MCF 10A (cell line): ENCODE results near the gene MORC3. TPM values are rescaled to one million over a fixed set of nuclear protein-coding genes. Genes with fewer than 3 reads are reported as not detected.
"Not testable (repeated sequence)": the region's sequence is repeated elsewhere in the genome, so short reads cannot be mapped to it uniquely, and the experiment has no call there.

Experiments
- BruUV-seq: library from RNA; stranded (reverse); fragments of 400-500 nt; replicated peaks from 2 replicates; lab custom pipeline; 2021; lab: Mats Ljungman, UMichigan
- CTCF ChIA-PET: fragments of 300-600 bp; sonication (Branson Sonifier 250); formaldehyde crosslinking; extraction: SDS; loops from one replicate; lab custom pipeline; 2021; ENCODE audit warnings: antibody characterized with exemption, inconsistent platforms; lab: Yijun Ruan, JAX
- POLR2A ChIA-PET: fragments of 300-600, 350-650 bp; sonication (Branson Sonifier 250); formaldehyde crosslinking; extraction: SDS; loops from one replicate; lab custom pipeline; 2020; ENCODE audit warnings: antibody characterized with exemption, inconsistent platforms; lab: Yijun Ruan, JAX
- DNase-seq: peaks from one replicate; pipeline ENCODE4 v3.0.0-alpha.2; 2018; ENCODE audit not compliant: unreplicated experiment
- H3K27ac Mint-ChIP-seq: one replicate; pipeline ENCODE4 v1.8.0; 2022; ENCODE audit warnings: mild to moderate bottlenecking, low read depth, mixed read lengths; ENCODE audit not compliant: unreplicated experiment
- H3K27me3 Mint-ChIP-seq: one replicate; pipeline ENCODE4 v1.8.0; 2022; ENCODE audit warnings: mixed read lengths; ENCODE audit not compliant: insufficient read depth, unreplicated experiment
- H3K36me3 Mint-ChIP-seq: one replicate; pipeline ENCODE4 v1.8.0; 2022; ENCODE audit warnings: mild to moderate bottlenecking, moderate library complexity, mixed read lengths; ENCODE audit not compliant: insufficient read depth, unreplicated experiment
- H3K4me1 Mint-ChIP-seq: one replicate; pipeline ENCODE4 v1.8.0; 2022; ENCODE audit warnings: mixed read lengths; ENCODE audit not compliant: insufficient read depth, unreplicated experiment
- H3K4me3 Mint-ChIP-seq: one replicate; pipeline ENCODE4 v1.8.0; 2022; ENCODE audit warnings: mild to moderate bottlenecking, moderate library complexity, mixed read lengths; ENCODE audit not compliant: unreplicated experiment
- H3K9me3 Mint-ChIP-seq: one replicate; pipeline ENCODE4 v1.8.0; 2022; ENCODE audit warnings: mixed read lengths; ENCODE audit not compliant: unreplicated experiment
- intact Hi-C: fragments of 100-400 bp; cut with micrococcal nuclease; formaldehyde crosslinking; loops from 2 replicates; pipeline ENCODE4 v1.14.1; 2022
- total RNA-seq: library from RNA; stranded (reverse); gene quantifications from 2 replicates; pipeline ENCODE4 v1.2.3, GENCODE V29; 2022
- TF ChIP-seq, protein P1 (sequence below): fragments of 200-600 bp; IDR thresholded peaks from one replicate; pipeline ENCODE4 v1.8.0; 2022; ENCODE audit warnings: antibody characterized with exemption, mild to moderate bottlenecking; ENCODE audit not compliant: unreplicated experiment

Gene MORC3
- total RNA-seq, 1 experiment from 2014 or later = 31.1 TPM

DNA sequence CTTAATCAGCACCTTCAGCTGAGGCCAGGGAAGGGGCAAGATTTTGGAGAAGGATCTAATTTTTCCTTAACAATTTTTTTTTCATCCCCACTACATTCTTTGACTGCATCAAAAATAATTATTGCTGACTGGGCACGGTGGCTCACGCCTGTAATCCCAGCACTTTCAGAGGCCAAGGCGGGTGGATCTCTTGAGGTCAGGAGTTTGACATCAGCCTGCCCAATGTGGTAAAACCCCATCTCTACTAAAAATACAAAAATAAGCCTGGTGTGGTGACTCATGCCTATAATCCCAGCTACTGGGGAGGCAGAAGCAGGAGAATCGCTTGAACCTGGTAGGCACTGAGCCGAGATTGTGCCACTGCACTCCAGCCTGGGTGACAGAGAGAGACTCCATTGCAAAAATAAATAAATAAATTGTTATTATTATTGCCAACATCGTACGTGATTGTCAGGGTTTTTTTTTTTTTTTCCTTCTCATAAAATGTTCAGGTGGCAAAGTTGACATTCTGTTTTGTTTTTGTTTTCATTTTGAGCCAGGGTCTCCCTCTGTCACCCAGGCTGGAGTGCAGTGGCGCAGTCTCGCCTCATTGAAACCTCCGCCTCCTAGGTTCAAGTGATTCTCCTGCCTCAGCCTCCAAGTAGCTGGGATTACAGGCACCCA lies 37.3 kb upstream of the MORC3 start:
- intact Hi-C loops = no loop called here
- peak; percentile 3 for DNase-seq
- TF ChIP-seq, protein P1, sequence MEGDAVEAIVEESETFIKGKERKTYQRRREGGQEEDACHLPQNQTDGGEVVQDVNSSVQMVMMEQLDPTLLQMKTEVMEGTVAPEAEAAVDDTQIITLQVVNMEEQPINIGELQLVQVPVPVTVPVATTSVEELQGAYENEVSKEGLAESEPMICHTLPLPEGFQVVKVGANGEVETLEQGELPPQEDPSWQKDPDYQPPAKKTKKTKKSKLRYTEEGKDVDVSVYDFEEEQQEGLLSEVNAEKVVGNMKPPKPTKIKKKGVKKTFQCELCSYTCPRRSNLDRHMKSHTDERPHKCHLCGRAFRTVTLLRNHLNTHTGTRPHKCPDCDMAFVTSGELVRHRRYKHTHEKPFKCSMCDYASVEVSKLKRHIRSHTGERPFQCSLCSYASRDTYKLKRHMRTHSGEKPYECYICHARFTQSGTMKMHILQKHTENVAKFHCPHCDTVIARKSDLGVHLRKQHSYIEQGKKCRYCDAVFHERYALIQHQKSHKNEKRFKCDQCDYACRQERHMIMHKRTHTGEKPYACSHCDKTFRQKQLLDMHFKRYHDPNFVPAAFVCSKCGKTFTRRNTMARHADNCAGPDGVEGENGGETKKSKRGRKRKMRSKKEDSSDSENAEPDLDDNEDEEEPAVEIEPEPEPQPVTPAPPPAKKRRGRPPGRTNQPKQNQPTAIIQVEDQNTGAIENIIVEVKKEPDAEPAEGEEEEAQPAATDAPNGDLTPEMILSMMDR = no peak

DNA sequence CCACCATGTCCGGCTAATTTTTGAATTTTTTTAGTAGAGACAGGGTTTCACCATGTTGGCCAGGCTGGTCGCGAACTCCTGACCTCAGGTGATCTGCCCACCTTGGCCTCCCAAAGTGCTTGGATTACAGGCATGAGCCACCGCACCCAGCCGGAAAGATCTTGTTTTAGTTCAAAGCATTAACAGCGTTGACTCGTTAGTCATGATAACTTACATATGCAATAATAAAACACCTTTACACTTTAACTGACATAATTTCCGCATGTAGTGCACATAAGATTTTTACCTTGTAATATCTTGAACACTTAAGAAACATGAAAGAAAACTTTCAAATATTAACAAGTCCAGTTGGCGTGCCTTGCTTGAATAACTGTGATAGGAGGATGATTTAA lies 36.8 kb upstream of the MORC3 start:
- H3K4me3 Mint-ChIP-seq, POLR2A ChIA-PET, H3K27ac Mint-ChIP-seq, DNase-seq, H3K27me3 Mint-ChIP-seq, H3K36me3 Mint-ChIP-seq, BruUV-seq, H3K9me3 Mint-ChIP-seq, intact Hi-C loops, H3K4me1 Mint-ChIP-seq: not testable (repeated sequence)
- CTCF ChIA-PET = interaction anchor here (0.5 kb wide), 1 partner anchor 74 kb away, joined by 3 read pairs; no protein-coding TSS in a partner anchor

More for the DNA sequence above, 37.3 kb upstream of the MORC3 start:
- Mint-ChIP-seq H3K27me3 (no peaks in the 10 kb centered on the region), H3K4me1 (no peaks in the 10 kb centered on the region), H3K4me3 (no peak overlapping the region), H3K27ac (no peak overlapping the region), H3K9me3 (no peaks in the 10 kb centered on the region), H3K36me3 (no peaks in the 10 kb centered on the region)
- ChIA-PET CTCF (interaction anchor here (0.5 kb wide), 1 partner anchor 73 kb away, joined by 3 read pairs; no protein-coding TSS in a partner anchor), POLR2A (no interaction called here)
- no TSS peak for BruUV-seq

DNA sequence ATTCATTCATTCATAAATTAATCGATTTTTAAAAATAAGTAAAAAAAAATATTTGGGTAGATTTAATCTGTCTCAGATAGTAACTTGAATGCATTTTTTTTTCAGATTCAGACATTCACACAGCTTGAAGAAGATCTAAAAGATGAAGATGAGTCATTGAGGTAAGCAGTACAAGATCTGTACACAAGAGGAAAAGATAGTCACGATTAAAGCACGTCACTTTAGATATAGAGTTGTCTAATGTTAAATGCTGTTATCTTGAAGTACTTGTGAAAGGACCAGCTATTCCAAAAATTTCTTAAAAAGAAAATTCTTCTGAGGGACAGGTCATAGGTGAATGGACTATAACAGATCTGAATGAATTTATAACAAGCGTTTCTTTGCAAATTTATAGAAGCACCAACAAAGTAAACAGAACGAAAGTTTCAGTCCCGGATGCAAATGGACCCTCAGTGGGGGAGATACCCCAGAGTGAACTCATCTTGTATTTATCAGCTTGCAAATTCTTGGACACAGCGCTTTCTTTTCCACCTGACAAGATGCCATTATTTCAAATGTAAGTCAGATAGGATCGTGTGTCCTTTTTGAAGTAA lies 31.2 kb upstream of the MORC3 start:
- CTCF ChIA-PET = interaction anchor here (0.7 to 1.1 kb wide), 2 partner anchors 28 to 63 kb away, joined by 3 read pairs; no protein-coding TSS in a partner anchor
- H3K4me1 Mint-ChIP-seq = no peaks in the 10 kb centered on the region
- intact Hi-C loops = no loop called here
- peaks cover 15% of the 10 kb centered on the region for H3K36me3 Mint-ChIP-seq
- peaks cover 7% of the 10 kb centered on the region for H3K9me3 Mint-ChIP-seq
- POLR2A ChIA-PET = interaction anchor here (1.1 to 1.4 kb wide), 2 partner anchors 9 to 31 kb away, joined by 3 read pairs; partner anchors contain the start of gene MORC3
- H3K4me3 Mint-ChIP-seq = no peak overlapping the region
- no peak overlapping the region for H3K27ac Mint-ChIP-seq
- no TSS peak for BruUV-seq
- TF ChIP-seq, protein P1 = no peak
- no peak for DNase-seq
- H3K27me3 Mint-ChIP-seq = no peaks in the 10 kb centered on the region

DNA sequence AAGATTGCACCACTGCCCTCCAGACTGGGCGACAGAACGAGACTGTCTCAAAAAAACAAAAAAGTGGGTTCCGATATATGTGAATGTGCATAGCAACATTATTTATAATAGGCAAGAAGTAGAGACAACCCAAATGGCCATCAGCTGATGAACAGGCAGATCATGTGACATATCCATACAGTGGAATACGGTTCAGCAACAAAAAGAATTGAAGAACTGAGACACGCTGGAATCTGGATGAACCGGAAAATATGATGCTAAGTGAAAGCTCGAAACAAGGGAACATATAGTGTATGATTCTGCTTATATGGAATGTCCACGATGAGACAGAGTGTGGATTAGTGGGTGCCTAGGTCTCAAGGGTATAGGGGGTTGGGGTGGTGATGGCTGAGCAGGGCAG lies 28.5 kb upstream of the MORC3 start:
- H3K36me3 Mint-ChIP-seq = peaks cover 19% of the 10 kb centered on the region
- ChIA-PET CTCF (no interaction called here), POLR2A (no interaction called here)
- intact Hi-C loops = no loop called here
- no peak overlapping the region for H3K27ac Mint-ChIP-seq
- no peak overlapping the region for H3K4me3 Mint-ChIP-seq
- H3K4me1 Mint-ChIP-seq = no peaks in the 10 kb centered on the region
- no peak for DNase-seq
- no TSS peak for BruUV-seq
- H3K27me3 Mint-ChIP-seq = no peaks in the 10 kb centered on the region
- H3K9me3 Mint-ChIP-seq = peaks cover 7% of the 10 kb centered on the region
- TF ChIP-seq, protein P1 = no peak
